ENCODE results near the gene E2F2. TPM values are rescaled to one million over a fixed set of nuclear protein-coding genes. Genes with fewer than 3 reads are reported as not detected.

E2F2 gene
- total and polyA plus RNA-seq, 11 donors = 0.04 to 2.7 (median 0.15) TPM; not detected in 1

GRCh38 chr1:23553231-23554126 lies 22.4 kb upstream of the E2F2 start:
- no peak for TF ChIP-seq POLR2A (IDR thresholded peaks at IDR 0.05)
- no peak for TF ChIP-seq CTCF (IDR thresholded peaks at IDR 0.05)
- H3K4me3 ChIP-seq = peak overlapping the region in 8 of 12 donors; percentile 76 to 86 (median 80)
- H3K36me3 ChIP-seq = peaks cover 0 to 21% (median 14%) of the 10 kb centered on the region in 9 donors
- no peaks in the 10 kb centered on the region for H3K9me3 ChIP-seq
- H3K27ac ChIP-seq = peak overlapping the region; percentile 83 to 97 (median 94)
- 71 to 74% (median 73%) methylated on average over 21 of the region's 21 CpGs for WGBS, 4 donors
- intact Hi-C loops (cut with DNase I) = loop anchor here in 1 of 10 donors (10.0 kb wide), 1 partner anchor 201 kb away; no protein-coding TSS in a partner anchor
- H3K4me1 ChIP-seq = peaks cover 2 to 52% (median 37%) of the 10 kb centered on the region in 12 donors
- ATAC-seq = no peak
- H3K27me3 ChIP-seq = peaks cover 0 to 9% (median 0%) of the 10 kb centered on the region in 9 donors
- no peak for DNase-seq

- no peak for TF ChIP-seq POLR2A (IDR thresholded peaks at IDR 0.05)
- no peak for TF ChIP-seq CTCF (IDR thresholded peaks at IDR 0.05)
- DNase-seq (no peak), ATAC-seq (no peak)
- peak overlapping the region in 3 of 12 donors; percentile 7 to 96 (median 32) for H3K27ac ChIP-seq
- H3K4me1 ChIP-seq = peaks cover 2 to 59% (median 35%) of the 10 kb centered on the region in 12 donors
- peaks cover 0 to 5% (median 0%) of the 10 kb centered on the region in 9 donors for H3K36me3 ChIP-seq
- H3K4me3 ChIP-seq = no peak overlapping the region
- no peaks in the 10 kb centered on the region for H3K9me3 ChIP-seq
- intact Hi-C loops (cut with DNase I) = loop anchor here in 1 of 10 donors (10.0 kb wide), 1 partner anchor 203 kb away; no protein-coding TSS in a partner anchor
- H3K27me3 ChIP-seq = peaks cover 0 to 9% (median 0%) of the 10 kb centered on the region in 9 donors
- WGBS, 4 donors = 79 to 88% (median 84%) methylated on average over 4 of the region's 4 CpGs
Observed at GRCh38 chr1:23551849-23552248, 20.8 kb upstream of the E2F2 start.

GRCh38 chr1:23548704-23549143 lies 17.7 kb upstream of the E2F2 start:
- peak in 4 of 5 donors; percentile 63 to 85 (median 70) for DNase-seq
- ATAC-seq = peak; percentile 47 to 76 (median 60)
- H3K4me1 ChIP-seq = peaks cover 2 to 42% (median 20%) of the 10 kb centered on the region in 12 donors

GRCh38 chr1:23546897-23547584 lies 16.0 kb upstream of the E2F2 start:
- peaks cover 0 to 34% (median 13%) of the 10 kb centered on the region in 12 donors for H3K4me1 ChIP-seq
- H3K36me3 ChIP-seq = no peaks in the 10 kb centered on the region
- H3K9me3 ChIP-seq = no peaks in the 10 kb centered on the region
- peak overlapping the region in 5 of 12 donors; percentile 6 to 74 (median 24) for H3K27ac ChIP-seq
- no peaks in the 10 kb centered on the region for H3K27me3 ChIP-seq
- TF ChIP-seq CTCF (IDR thresholded peaks at IDR 0.05) = no peak
- TF ChIP-seq POLR2A (IDR thresholded peaks at IDR 0.05) = no peak
- no peak overlapping the region for H3K4me3 ChIP-seq
- DNase-seq = no peak
- intact Hi-C loops (cut with DNase I) = no loop called here
- ATAC-seq = no peak
- 74 to 84% (median 83%) methylated on average over 8 of the region's 8 CpGs for WGBS, 4 donors

More at GRCh38 chr1:23548704-23549143, 17.7 kb upstream of the E2F2 start:
- intact Hi-C loops (cut with DNase I) = no loop called here
- Histone ChIP-seq H3K4me3 (no peak overlapping the region), H3K36me3 (no peaks in the 10 kb centered on the region), H3K27me3 (peaks cover 0 to 6% (median 0%) of the 10 kb centered on the region in 9 donors), H3K27ac (peak overlapping the region in 11 of 12 donors; percentile 14 to 76 (median 67)), H3K9me3 (no peaks in the 10 kb centered on the region)
- WGBS, 4 donors = 36 to 64% (median 59%) methylated on average over 4 to 9 of the region's 9 CpGs
- TF ChIP-seq POLR2A (IDR thresholded peaks at IDR 0.05) = no peak

Measured in heart left ventricle (tissue), 16 donors.